GM21390 (cell line): Measurements from ENCODE around the gene HLA-A.

Experiments
- ATAC-seq: cut with Tn5 transposase; IDR thresholded peaks from one replicate; pipeline ENCODE4 v1.9.1; 2021; ENCODE audit not compliant: unreplicated experiment

The HLA-A gene

GRCh38 chr6:29984232-29984631 lies 41.9 kb downstream of the HLA-A start:
- ATAC-seq = no peak

GRCh38 chr6:29984992-29985391 lies 42.7 kb downstream of the HLA-A start:
- ATAC-seq = no peak

GRCh38 chr6:29986179-29986781 lies 43.9 kb downstream of the HLA-A start:
- ATAC-seq = no peak

GRCh38 chr6:29989211-29989610 lies 46.9 kb downstream of the HLA-A start:
- ATAC-seq = no peak

- ATAC-seq = no peak
Measured at GRCh38 chr6:29990931-29991330, 48.6 kb downstream of the HLA-A start.

- no peak for ATAC-seq
Measured at GRCh38 chr6:29992807-29993206, 50.5 kb downstream of the HLA-A start.

GRCh38 chr6:29994826-29995225 lies 52.5 kb downstream of the HLA-A start:
- ATAC-seq = no peak

GRCh38 chr6:29995340-29995777 lies 53.0 kb downstream of the HLA-A start:
- ATAC-seq = no peak
